Measurements from ENCODE around the gene GSTK1.

GSTK1 gene

GRCh38 chr7:143240291-143241168, 22.7 kb upstream of the GSTK1 start:
- TF ChIP-seq TAF1 (IDR thresholded peaks at IDR 0.05; ENCODE audit: borderline replicate concordance, low read depth, low read length) (no peak), POLR2AphosphoS5 (IDR thresholded peaks at IDR 0.05; ENCODE audit: low read depth, low read length) (no peak), POLR2A (IDR thresholded peaks at IDR 0.05; ENCODE audit: low read depth, low read length) (no peak)
- DNase-seq (ENCODE audit: insufficient read length) (peak; percentile 13), FAIRE-seq (peak; percentile 30)

GRCh38 chr7:143242306-143242705, 20.9 kb upstream of the GSTK1 start:
- FAIRE-seq (no peak), DNase-seq (ENCODE audit: insufficient read length) (no peak)
- TF ChIP-seq POLR2AphosphoS5 (IDR thresholded peaks at IDR 0.05; ENCODE audit: low read depth, low read length) (no peak), TAF1 (IDR thresholded peaks at IDR 0.05; ENCODE audit: borderline replicate concordance, low read depth, low read length) (no peak), POLR2A (IDR thresholded peaks at IDR 0.05; ENCODE audit: low read depth, low read length) (no peak)

GRCh38 chr7:143243111-143243510, 20.1 kb upstream of the GSTK1 start:
- TF ChIP-seq POLR2AphosphoS5 (IDR thresholded peaks at IDR 0.05; ENCODE audit: low read depth, low read length) (no peak), TAF1 (IDR thresholded peaks at IDR 0.05; ENCODE audit: borderline replicate concordance, low read depth, low read length) (no peak), POLR2A (IDR thresholded peaks at IDR 0.05; ENCODE audit: low read depth, low read length) (no peak)
- DNase-seq (ENCODE audit: insufficient read length) (no peak), FAIRE-seq (no peak)

GRCh38 chr7:143243614-143244013, 19.6 kb upstream of the GSTK1 start:
- TF ChIP-seq POLR2AphosphoS5 (IDR thresholded peaks at IDR 0.05; ENCODE audit: low read depth, low read length) (no peak), POLR2A (IDR thresholded peaks at IDR 0.05; ENCODE audit: low read depth, low read length) (no peak), TAF1 (IDR thresholded peaks at IDR 0.05; ENCODE audit: borderline replicate concordance, low read depth, low read length) (no peak)
- no peak for FAIRE-seq
- no peak for DNase-seq (ENCODE audit: insufficient read length)

- no peak for DNase-seq (ENCODE audit: insufficient read length)
- no peak for FAIRE-seq
- TF ChIP-seq POLR2AphosphoS5 (IDR thresholded peaks at IDR 0.05; ENCODE audit: low read depth, low read length) (no peak), POLR2A (IDR thresholded peaks at IDR 0.05; ENCODE audit: low read depth, low read length) (no peak), TAF1 (IDR thresholded peaks at IDR 0.05; ENCODE audit: borderline replicate concordance, low read depth, low read length) (no peak)
Measured at GRCh38 chr7:143244321-143244720, 18.9 kb upstream of the GSTK1 start.

GRCh38 chr7:143245123-143245522, 18.1 kb upstream of the GSTK1 start:
- FAIRE-seq (no peak), DNase-seq (ENCODE audit: insufficient read length) (no peak)
- no peak for TF ChIP-seq POLR2AphosphoS5 (IDR thresholded peaks at IDR 0.05; ENCODE audit: low read depth, low read length)
- no peak for TF ChIP-seq POLR2A (IDR thresholded peaks at IDR 0.05; ENCODE audit: low read depth, low read length)
- no peak for TF ChIP-seq TAF1 (IDR thresholded peaks at IDR 0.05; ENCODE audit: borderline replicate concordance, low read depth, low read length)

- DNase-seq (ENCODE audit: insufficient read length): no peak
- no peak for TF ChIP-seq POLR2A (IDR thresholded peaks at IDR 0.05; ENCODE audit: low read depth, low read length)
- no peak for TF ChIP-seq POLR2AphosphoS5 (IDR thresholded peaks at IDR 0.05; ENCODE audit: low read depth, low read length)
- no peak for TF ChIP-seq TAF1 (IDR thresholded peaks at IDR 0.05; ENCODE audit: borderline replicate concordance, low read depth, low read length)
- FAIRE-seq: no peak
Measured at GRCh38 chr7:143247372-143247771, 15.9 kb upstream of the GSTK1 start.

- no peak for DNase-seq (ENCODE audit: insufficient read length)
- no peak for FAIRE-seq
- TF ChIP-seq POLR2AphosphoS5 (IDR thresholded peaks at IDR 0.05; ENCODE audit: low read depth, low read length) (no peak), POLR2A (IDR thresholded peaks at IDR 0.05; ENCODE audit: low read depth, low read length) (no peak), TAF1 (IDR thresholded peaks at IDR 0.05; ENCODE audit: borderline replicate concordance, low read depth, low read length) (no peak)
Measured at GRCh38 chr7:143248761-143249354, 14.4 kb upstream of the GSTK1 start.

- FAIRE-seq: no peak
Measured at GRCh38 chr7:143250199-143250598, 13.0 kb upstream of the GSTK1 start.

GRCh38 chr7:143250822-143251221, 12.4 kb upstream of the GSTK1 start:
- no peak for FAIRE-seq
- TF ChIP-seq POLR2AphosphoS5 (IDR thresholded peaks at IDR 0.05; ENCODE audit: low read depth, low read length) (no peak), TAF1 (IDR thresholded peaks at IDR 0.05; ENCODE audit: borderline replicate concordance, low read depth, low read length) (no peak), POLR2A (IDR thresholded peaks at IDR 0.05; ENCODE audit: low read depth, low read length) (no peak)

More at GRCh38 chr7:143250199-143250598, 13.0 kb upstream of the GSTK1 start:
- DNase-seq (ENCODE audit: insufficient read length): no peak
- TF ChIP-seq POLR2AphosphoS5 (IDR thresholded peaks at IDR 0.05; ENCODE audit: low read depth, low read length) (no peak), POLR2A (IDR thresholded peaks at IDR 0.05; ENCODE audit: low read depth, low read length) (no peak), TAF1 (IDR thresholded peaks at IDR 0.05; ENCODE audit: borderline replicate concordance, low read depth, low read length) (no peak)

GRCh38 chr7:143252006-143252405, 11.2 kb upstream of the GSTK1 start:
- DNase-seq (ENCODE audit: insufficient read length) (no peak), FAIRE-seq (no peak)
- TF ChIP-seq POLR2A (IDR thresholded peaks at IDR 0.05; ENCODE audit: low read depth, low read length) (no peak), POLR2AphosphoS5 (IDR thresholded peaks at IDR 0.05; ENCODE audit: low read depth, low read length) (no peak), TAF1 (IDR thresholded peaks at IDR 0.05; ENCODE audit: borderline replicate concordance, low read depth, low read length) (no peak)

More at GRCh38 chr7:143250822-143251221, 12.4 kb upstream of the GSTK1 start:
- no peak for DNase-seq (ENCODE audit: insufficient read length)

- no peak for DNase-seq (ENCODE audit: insufficient read length)
- TF ChIP-seq TAF1 (IDR thresholded peaks at IDR 0.05; ENCODE audit: borderline replicate concordance, low read depth, low read length) (no peak), POLR2AphosphoS5 (IDR thresholded peaks at IDR 0.05; ENCODE audit: low read depth, low read length) (no peak), POLR2A (IDR thresholded peaks at IDR 0.05; ENCODE audit: low read depth, low read length) (no peak)
- FAIRE-seq: no peak
Measured at GRCh38 chr7:143255564-143255963, 7.7 kb upstream of the GSTK1 start.

Data from GM12892 (cell line).